Measurements from ENCODE around the gene RBP5.

The RBP5 gene

GRCh38 chr12:7144414-7145120, 15.9 kb upstream of the RBP5 start:
- DNase-seq = no peak

GRCh38 chr12:7143564-7143963, 14.9 kb upstream of the RBP5 start:
- DNase-seq = no peak

- no peak for DNase-seq
Observed at GRCh38 chr12:7142809-7143465, 14.2 kb upstream of the RBP5 start.

GRCh38 chr12:7142056-7142644, 13.5 kb upstream of the RBP5 start:
- DNase-seq = peak in 1 of 2 experiments; percentile 37

GRCh38 chr12:7141351-7142005, 12.8 kb upstream of the RBP5 start:
- no peak for DNase-seq

GRCh38 chr12:7139200-7139599, 10.5 kb upstream of the RBP5 start:
- DNase-seq = no peak

GRCh38 chr12:7137908-7138307, 9.2 kb upstream of the RBP5 start:
- DNase-seq = no peak

- no peak for DNase-seq
Observed at GRCh38 chr12:7136676-7137075, 8.0 kb upstream of the RBP5 start.

- no peak for DNase-seq
Observed at GRCh38 chr12:7136071-7136470, 7.4 kb upstream of the RBP5 start.

- no peak for DNase-seq
Observed at GRCh38 chr12:7134396-7135166, 5.9 kb upstream of the RBP5 start.

- DNase-seq = no peak
Observed at GRCh38 chr12:7131502-7131866, 2.8 kb upstream of the RBP5 start.

GRCh38 chr12:7130701-7131501, 2.2 kb upstream of the RBP5 start:
- DNase-seq = peak in 1 of 2 experiments; percentile 27

GRCh38 chr12:7129872-7130691, 1.4 kb upstream of the RBP5 start, which contains the start of gene CLSTN3:
TSS of gene CLSTN3 (plus strand) at chr12:7130371. CDS start at chr12:7130649, 278 bp downstream.
- DNase-seq = peak; percentile 22 to 40

GRCh38 chr12:7129287-7129871, 690 bp upstream of the RBP5 start:
- no peak for DNase-seq

GRCh38 chr12:7127916-7128626, 618 bp downstream of the RBP5 start:
- DNase-seq = no peak

- DNase-seq = no peak
Observed at GRCh38 chr12:7125632-7126227, 3.0 kb downstream of the RBP5 start.

- DNase-seq = no peak
Observed at GRCh38 chr12:7123806-7124522, 4.7 kb downstream of the RBP5 start.

GRCh38 chr12:7122811-7123769, 5.6 kb downstream of the RBP5 start:
- DNase-seq = no peak
